Spinal cord (tissue), 10 donors: ENCODE measurements around the gene AOAH. TPM values are rescaled to one million over a fixed set of nuclear protein-coding genes. Genes with fewer than 3 reads are reported as not detected.
"Not testable (repeated sequence)": the region's sequence is repeated elsewhere in the genome, so short reads cannot be mapped to it uniquely, and the experiment has no call there.

ENCODE experiments used
- DNase-seq, 6 donors: peaks; one replicate each; pipeline versions ENCODE4 v3.0.0 to v3.0.0-alpha.2; 2013 to 2015; ENCODE audit warnings: low spot score in 6 of 6, low read depth in 4 of 6
- H3K27ac ChIP-seq: one replicate; pipeline ENCODE4 v1.5.1; 2013; ENCODE audit warnings: low read depth, low read length, control low read depth
- H3K27me3 ChIP-seq: one replicate; pipeline ENCODE4 v1.6.1; 2013; ENCODE audit warnings: low read length; ENCODE audit not compliant: control insufficient read depth, insufficient read depth
- H3K36me3 ChIP-seq: one replicate; pipeline ENCODE4 v1.6.1; 2013; ENCODE audit warnings: low read length; ENCODE audit not compliant: control insufficient read depth, insufficient read depth
- H3K4me1 ChIP-seq: one replicate; pipeline ENCODE4 v1.6.1; 2013; ENCODE audit warnings: low read length; ENCODE audit not compliant: control insufficient read depth, insufficient read depth
- H3K4me3 ChIP-seq: one replicate; pipeline ENCODE4 v1.5.1; 2013; ENCODE audit warnings: low read depth, low read length, control low read depth
- H3K9me3 ChIP-seq: one replicate; pipeline ENCODE4 v1.6.1; 2013; ENCODE audit warnings: low read length; ENCODE audit not compliant: control insufficient read depth, insufficient read depth
- WGBS: methylation state at CpG from one replicate; pipeline ENCODE4 v1.1.5; 2013; ENCODE audit warnings: missing lambda C conversion rate; ENCODE audit not compliant: insufficient coverage; 5-methylcytosine and 5-hydroxymethylcytosine counted together
- polyA plus RNA-seq, 2 donors: library from polyadenylated mRNA; unstranded; fragments of 120-200 nt; gene quantifications; one replicate each; pipeline ENCODE4 v1.2.1, GENCODE V29; 2013; ENCODE audit not compliant: insufficient read length in 2 of 2
- total RNA-seq, 2 donors: library from RNA; depleted of rRNA in 1 of 2; stranded (reverse); fragments of 120-200 nt in 1 of 2; fragments of >200 nt in 1 of 2; gene quantifications; one replicate each; pipeline versions ENCODE4 v1.2.3 to v1.2.4, GENCODE V29; 2013 to 2014
- donor health status: healthy.

Gene AOAH
- total and polyA plus RNA-seq, 4 donors = 4.2 to 8.1 (median 5.3) TPM

DNA sequence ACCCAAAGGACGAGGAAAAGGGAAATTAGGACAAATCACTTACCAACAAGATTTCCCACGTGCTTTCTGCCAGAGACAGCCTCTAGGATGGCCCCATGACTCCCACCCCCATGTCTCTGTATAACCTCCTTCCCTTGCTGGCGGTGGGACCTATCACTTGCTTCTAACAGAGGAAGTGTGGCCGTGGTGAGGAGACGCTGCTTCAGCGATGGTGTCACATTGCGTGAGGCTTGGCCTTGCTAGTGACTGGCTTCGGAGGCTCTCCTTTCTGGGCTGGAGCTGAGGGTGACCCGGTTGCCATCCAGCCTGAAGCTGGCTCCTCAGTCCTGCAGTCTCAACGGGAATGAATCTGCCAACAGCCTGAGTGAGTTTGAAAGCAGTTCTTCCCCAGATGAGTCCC is 210.9 kb downstream of the AOAH start:
- peaks cover 30% of the 10 kb centered on the region for H3K4me1 ChIP-seq
- 91% methylated on average over 9 of the region's 10 CpGs for WGBS
- no peak overlapping the region for H3K4me3 ChIP-seq
- no peak for DNase-seq
- no peaks in the 10 kb centered on the region for H3K9me3 ChIP-seq
- H3K36me3 ChIP-seq = no peaks in the 10 kb centered on the region
- no peaks in the 10 kb centered on the region for H3K27me3 ChIP-seq
- H3K27ac ChIP-seq = no peak overlapping the region

DNA sequence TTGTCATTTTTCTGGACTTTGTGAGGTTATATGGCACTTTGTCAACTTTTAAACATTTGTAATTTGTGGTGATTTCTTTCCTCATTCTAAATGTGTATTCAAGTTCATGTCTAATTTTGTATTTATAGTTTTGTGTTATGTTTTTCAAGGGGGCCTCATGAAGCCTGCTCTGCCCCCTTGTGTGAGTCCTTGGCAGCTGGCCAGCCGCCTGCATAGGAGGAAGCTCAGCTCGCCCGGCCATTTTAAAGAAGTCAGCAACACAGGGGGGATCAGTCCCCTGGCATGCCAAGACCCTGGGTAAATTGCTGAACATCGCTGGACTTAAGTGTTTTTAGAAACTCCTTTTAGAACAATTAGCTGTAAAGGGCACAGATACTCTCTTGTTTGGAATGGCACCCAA is 211.7 kb downstream of the AOAH start:
- DNase-seq = peak in 2 of 6 donors; percentile 54 to 64
- Histone ChIP-seq H3K9me3 (no peaks in the 10 kb centered on the region), H3K36me3 (no peaks in the 10 kb centered on the region), H3K4me1 (peaks cover 30% of the 10 kb centered on the region), H3K27me3 (no peaks in the 10 kb centered on the region), H3K4me3 (no peak overlapping the region), H3K27ac (no peak overlapping the region)
- 19% methylated on average over 3 of the region's 4 CpGs for WGBS

DNA sequence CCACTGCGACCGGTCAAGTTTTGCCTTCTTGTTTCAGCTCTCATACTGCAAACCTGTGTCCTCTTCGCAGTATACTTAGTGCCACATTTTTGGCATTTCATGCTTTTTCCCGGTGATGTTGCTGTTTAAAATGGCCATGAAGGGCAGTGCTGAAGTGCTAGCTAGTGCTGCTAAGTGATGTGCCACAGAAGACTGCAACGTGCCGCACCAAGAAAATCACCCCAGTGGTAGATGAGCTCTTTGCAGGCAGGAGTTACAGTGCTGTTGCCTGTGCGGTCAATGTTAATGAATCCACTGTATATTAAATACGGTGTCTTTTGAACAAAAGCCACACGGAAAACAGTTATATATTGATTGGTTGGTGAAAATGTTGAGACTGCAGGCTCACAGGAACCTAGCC is 214.3 kb downstream of the AOAH start:
- H3K4me1 ChIP-seq = peaks cover 22% of the 10 kb centered on the region
- H3K9me3 ChIP-seq = no peaks in the 10 kb centered on the region
- no peak overlapping the region for H3K4me3 ChIP-seq
- H3K27ac ChIP-seq = no peak overlapping the region
- H3K27me3 ChIP-seq = no peaks in the 10 kb centered on the region
- peak in 1 of 6 donors; percentile 69 for DNase-seq
- 69% methylated on average over 5 of the region's 9 CpGs for WGBS
- H3K36me3 ChIP-seq = no peaks in the 10 kb centered on the region

DNA sequence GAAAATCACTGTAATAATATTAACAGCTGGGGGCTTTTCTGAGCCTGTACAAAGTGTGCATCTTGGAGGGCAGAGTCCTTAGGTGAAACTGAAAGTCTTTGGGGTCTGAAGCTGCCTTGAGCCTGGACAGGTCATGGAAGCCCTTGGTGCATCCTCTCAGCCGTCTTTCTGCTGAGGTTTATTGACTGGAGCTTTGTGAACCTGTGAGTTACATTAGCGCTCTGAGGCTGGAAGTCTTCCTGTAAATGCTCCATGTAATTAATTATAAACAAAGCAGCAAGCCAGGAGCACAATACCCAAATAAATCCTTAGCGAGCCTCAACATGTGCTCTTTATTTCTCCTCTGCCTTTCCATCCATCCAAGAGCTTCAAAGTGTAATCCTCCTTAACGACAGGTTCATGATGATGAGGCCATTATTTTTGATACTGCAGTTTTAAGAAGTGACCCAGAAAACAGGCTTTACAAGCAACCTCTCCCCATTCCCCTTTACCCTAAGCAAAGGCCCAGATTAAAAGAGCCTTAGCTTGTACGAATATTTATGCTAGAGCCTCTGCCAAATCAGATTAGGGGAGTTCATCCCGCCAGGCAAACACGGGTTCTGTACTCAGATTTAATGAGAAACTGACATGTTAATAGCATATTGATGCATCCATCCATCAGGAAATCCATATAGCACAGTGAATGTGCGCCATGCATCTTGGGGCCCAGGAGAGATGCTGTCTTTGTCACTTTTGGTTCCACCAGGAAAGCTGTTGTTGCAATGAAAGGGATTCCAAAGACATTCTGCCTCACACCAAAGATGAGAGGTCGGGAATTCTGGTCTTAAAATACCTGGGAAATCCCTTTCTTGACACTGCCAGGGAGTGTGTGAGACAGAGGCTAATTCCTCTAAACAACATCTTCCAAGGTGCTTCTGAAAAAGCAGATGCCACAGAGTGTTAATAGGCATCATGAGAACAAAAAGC is 216.5 kb downstream of the AOAH start:
- Histone ChIP-seq H3K4me3 (no peak overlapping the region), H3K27me3 (no peaks in the 10 kb centered on the region), H3K9me3 (peaks cover 1% of the 10 kb centered on the region), H3K36me3 (no peaks in the 10 kb centered on the region), H3K27ac (no peak overlapping the region), H3K4me1 (peaks cover 3% of the 10 kb centered on the region)
- 60% methylated on average over 2 of the region's 9 CpGs for WGBS
- peak in 1 of 6 donors; percentile 62 for DNase-seq

DNA sequence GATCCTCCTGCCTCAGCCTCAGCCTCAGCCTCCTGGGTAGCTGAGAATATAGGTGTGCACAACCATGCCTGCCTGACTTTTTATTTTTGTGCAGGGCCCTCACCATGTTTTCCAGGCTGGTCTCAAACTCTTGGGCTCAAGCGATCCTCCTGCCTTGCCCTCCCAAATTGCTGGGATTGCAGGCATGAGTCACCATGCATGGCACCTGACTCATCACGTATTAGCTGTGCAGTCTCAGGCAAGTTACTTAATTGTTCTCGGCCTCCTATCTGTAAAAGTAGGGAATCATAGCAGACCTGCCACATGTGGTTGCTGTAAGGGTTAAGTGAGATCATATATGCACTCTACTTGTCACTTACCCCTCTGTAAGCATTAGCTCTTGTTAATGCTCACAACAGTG is 217.5 kb downstream of the AOAH start:
- Histone ChIP-seq H3K4me1 (no peaks in the 10 kb centered on the region), H3K27ac (no peak overlapping the region), H3K36me3 (no peaks in the 10 kb centered on the region), H3K27me3 (no peaks in the 10 kb centered on the region), H3K4me3 (no peak overlapping the region), H3K9me3 (peaks cover 1% of the 10 kb centered on the region)
- 97% methylated on average over 3 of the region's 3 CpGs for WGBS
- no peak for DNase-seq

DNA sequence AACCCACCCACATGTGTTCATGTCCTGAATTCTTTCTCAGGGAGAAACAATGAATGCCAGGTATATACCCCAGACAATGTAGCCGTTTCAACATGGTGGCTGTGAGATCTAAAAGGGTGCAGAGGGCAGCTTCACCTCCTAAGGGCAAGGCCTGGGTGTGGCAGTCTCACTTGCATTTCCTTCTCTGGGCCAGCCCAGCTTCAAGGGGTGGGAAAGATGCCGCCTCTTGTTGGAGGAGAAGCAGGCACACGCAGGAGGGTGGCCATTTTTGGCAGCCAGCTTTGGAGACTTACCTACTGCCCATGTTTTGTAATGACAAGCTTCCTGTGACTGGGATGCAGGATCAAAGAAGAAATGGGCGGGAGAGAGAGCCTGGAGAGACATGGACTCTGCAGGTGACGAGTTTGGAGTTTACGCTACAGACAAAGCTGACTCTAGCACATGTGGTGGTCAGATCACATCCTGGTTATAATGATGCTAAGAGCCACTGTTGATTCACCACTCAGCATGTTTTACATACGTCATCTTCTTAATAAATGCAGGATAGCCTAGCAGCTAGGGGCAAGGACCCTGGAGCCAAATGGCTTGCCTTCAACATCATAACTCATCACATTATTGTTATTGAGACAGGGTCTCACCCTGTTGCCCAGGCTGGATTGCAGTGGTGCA is 218.0 kb downstream of the AOAH start:
- 88% methylated on average over 5 of the region's 7 CpGs for WGBS
- H3K9me3 ChIP-seq = peaks cover 1% of the 10 kb centered on the region
- no peaks in the 10 kb centered on the region for H3K27me3 ChIP-seq

DNA sequence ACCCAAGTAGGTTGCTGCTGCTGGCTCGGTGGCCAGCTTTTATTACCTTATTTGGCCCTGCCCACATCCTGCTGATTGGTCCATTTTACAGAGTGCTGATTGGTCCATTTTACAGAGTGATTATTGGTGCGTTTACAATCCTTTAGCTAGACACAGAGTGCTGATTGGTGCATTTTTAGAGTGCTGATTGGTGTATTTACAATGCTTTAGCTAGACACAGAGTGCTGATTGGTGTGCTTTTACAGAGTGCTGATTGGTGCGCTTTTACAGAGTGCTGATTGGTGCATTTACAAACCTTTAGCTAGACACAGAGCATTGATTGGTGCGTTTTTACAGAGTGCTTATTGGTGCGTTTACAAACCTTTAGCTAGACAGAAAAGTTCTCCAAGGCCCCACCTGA is 219.7 kb downstream of the AOAH start:
- not testable (repeated sequence) for H3K27me3 ChIP-seq, H3K36me3 ChIP-seq, H3K4me3 ChIP-seq, DNase-seq, H3K27ac ChIP-seq, H3K4me1 ChIP-seq, H3K9me3 ChIP-seq
- 100% methylated on average over 2 of the region's 5 CpGs for WGBS

More for the DNA sequence above, 218.0 kb downstream of the AOAH start:
- no peak overlapping the region for H3K4me3 ChIP-seq
- H3K4me1 ChIP-seq = no peaks in the 10 kb centered on the region
- no peak for DNase-seq
- no peaks in the 10 kb centered on the region for H3K36me3 ChIP-seq
- no peak overlapping the region for H3K27ac ChIP-seq

DNA sequence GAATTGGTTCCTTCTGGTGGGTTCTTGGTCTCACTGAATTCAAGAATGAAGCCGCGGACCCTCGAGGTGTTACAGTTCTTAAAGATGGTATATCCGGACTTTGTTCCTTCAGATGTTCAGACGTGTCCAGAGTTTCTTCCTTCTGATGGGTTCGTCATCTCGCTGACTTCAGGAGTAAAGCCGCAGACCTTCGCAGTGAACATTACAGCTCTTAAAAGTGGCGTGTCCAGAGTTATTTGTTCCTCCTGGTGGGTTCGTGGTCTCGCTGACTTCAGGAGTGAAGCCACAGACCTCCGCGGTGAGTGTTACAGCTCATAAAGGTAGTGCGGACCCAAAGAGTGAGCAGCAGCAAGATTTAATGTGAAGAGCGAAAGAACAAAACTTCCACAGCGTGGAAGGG is 220.1 kb downstream of the AOAH start:
- H3K27me3 ChIP-seq, H3K27ac ChIP-seq, H3K36me3 ChIP-seq, H3K4me1 ChIP-seq, DNase-seq, H3K4me3 ChIP-seq, H3K9me3 ChIP-seq: not testable (repeated sequence)
- WGBS = 98% methylated on average over 17 of the region's 17 CpGs

DNA sequence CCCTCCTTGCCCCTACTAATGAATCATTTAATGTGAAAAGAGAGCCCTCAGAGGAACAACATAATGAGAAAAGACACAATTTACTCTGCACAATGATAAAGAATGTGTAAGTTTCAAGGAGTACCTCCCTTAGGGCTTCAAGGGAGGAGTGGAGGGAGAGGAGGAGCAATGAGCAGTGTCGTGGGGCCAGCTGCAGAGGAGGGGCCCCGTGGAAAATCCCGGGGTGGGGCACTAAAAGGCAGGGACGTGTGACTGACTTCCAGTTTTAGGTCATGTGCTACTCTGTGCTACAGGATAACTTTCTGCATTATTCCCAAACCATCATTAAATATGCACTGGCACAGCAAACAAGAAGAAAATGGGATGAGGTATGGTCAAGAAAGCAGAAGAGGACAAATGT is 226.5 kb downstream of the AOAH start:
- Histone ChIP-seq H3K9me3 (no peaks in the 10 kb centered on the region), H3K27me3 (no peaks in the 10 kb centered on the region), H3K4me1 (no peaks in the 10 kb centered on the region), H3K36me3 (no peaks in the 10 kb centered on the region), H3K4me3 (no peak overlapping the region), H3K27ac (no peak overlapping the region)
- DNase-seq = no peak
- WGBS = 33% methylated on average over 1 of the region's 4 CpGs
